SU-DHL-6 (cell line): ENCODE data around the gene TARBP1.

ENCODE experiments used
- EZH2phosphoT487 ChIP-seq: fragments of 200-600 bp; sonication (generic), shearing (Covaris generic); conservative IDR thresholded peaks from 2 replicates; pipeline ENCODE4 v1.6.1; 2018; ENCODE audit warnings: mild to moderate bottlenecking, antibody characterized with exemption, low read length, moderate library complexity, mixed read lengths
- TF ChIP-seq, protein P1 (sequence below): fragments of 200-600 bp; sonication (generic); IDR thresholded peaks from one replicate; pipeline ENCODE4 v1.5.1; 2017; ENCODE audit warnings: antibody characterized with exemption, mild to moderate bottlenecking, low read length, moderate library complexity; ENCODE audit not compliant: insufficient read depth, poor library complexity, severe bottlenecking

DNA sequence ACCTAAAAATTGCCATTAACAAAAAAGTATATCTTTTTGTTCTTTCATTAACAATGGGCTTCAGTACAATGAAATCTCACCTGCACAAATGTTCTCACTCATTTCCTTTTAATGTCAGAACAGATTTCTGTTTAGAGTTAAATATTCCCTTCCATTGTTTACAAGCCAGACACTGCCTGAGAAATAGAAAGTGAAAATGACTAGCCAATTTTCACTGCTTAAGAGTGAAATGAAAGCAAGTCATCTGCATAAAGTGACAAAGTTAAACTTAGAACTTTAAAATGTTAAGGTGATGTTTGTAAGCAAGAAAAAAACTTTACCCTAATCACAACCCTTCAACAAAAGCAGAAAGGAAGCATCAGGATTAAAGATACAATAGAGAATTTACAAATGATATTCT lies 78.2 kb downstream of the TARBP1 start:
- TF ChIP-seq, protein P1, sequence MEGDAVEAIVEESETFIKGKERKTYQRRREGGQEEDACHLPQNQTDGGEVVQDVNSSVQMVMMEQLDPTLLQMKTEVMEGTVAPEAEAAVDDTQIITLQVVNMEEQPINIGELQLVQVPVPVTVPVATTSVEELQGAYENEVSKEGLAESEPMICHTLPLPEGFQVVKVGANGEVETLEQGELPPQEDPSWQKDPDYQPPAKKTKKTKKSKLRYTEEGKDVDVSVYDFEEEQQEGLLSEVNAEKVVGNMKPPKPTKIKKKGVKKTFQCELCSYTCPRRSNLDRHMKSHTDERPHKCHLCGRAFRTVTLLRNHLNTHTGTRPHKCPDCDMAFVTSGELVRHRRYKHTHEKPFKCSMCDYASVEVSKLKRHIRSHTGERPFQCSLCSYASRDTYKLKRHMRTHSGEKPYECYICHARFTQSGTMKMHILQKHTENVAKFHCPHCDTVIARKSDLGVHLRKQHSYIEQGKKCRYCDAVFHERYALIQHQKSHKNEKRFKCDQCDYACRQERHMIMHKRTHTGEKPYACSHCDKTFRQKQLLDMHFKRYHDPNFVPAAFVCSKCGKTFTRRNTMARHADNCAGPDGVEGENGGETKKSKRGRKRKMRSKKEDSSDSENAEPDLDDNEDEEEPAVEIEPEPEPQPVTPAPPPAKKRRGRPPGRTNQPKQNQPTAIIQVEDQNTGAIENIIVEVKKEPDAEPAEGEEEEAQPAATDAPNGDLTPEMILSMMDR = no peak
- no peak for TF ChIP-seq EZH2phosphoT487
